ENCODE measurements around the gene SBNO1. TPM values are rescaled to one million over a fixed set of nuclear protein-coding genes. Genes with fewer than 3 reads are reported as not detected.
"Not testable (repeated sequence)": the region's sequence is repeated elsewhere in the genome, so short reads cannot be mapped to it uniquely, and the experiment has no call there.

Gene SBNO1
- total RNA-seq (10 to 100 TPM; 23.2 to 28.5 TPM), polyA plus RNA-seq (1 to 10 TPM; 4.7 to 7.5 TPM)
- long read RNA-seq, donor 1, partial matches to known transcripts, result 7 of 7 reads
- long read RNA-seq, donor 1, other reads (novel, unspliced or antisense), result 0 of 7 reads
- long read RNA-seq, donor 2, result 0 reads
- long read RNA-seq, donor 3, partial matches to known transcripts, result 45 of 45 reads
- long read RNA-seq, donor 3, other reads (novel, unspliced or antisense), result 0 of 45 reads
- long read RNA-seq, donor 4, result 0 reads
- long read RNA-seq, donor 5, partial matches to known transcripts, result 7 of 7 reads
- long read RNA-seq, donor 5, other reads (novel, unspliced or antisense), result 0 of 7 reads

GRCh38 chr12:123364532-123365024, at the start of gene SBNO1:
TSS of gene SBNO1 (minus strand) at chr12:123364847. CDS start at chr12:123350441, 14,406 bp downstream.
- no peaks in the 10 kb centered on the region for H3K27me3 ChIP-seq (ENCODE audit: control insufficient read depth in 3 of 3, insufficient read depth in 3 of 3, low read length in 2 of 3)
- peak within 1 kb of the TSS; percentile 92 to 93 for H3K27ac ChIP-seq (ENCODE audit: low read depth in 1 of 2, low read length in 1 of 2)
- DNase-seq, result peak; percentile 94 to 96 (median 96)
- peak within 1 kb of the TSS; percentile 89 for H3K4me3 ChIP-seq
- no peak for TF ChIP-seq CTCF (IDR thresholded peaks at IDR 0.05; ENCODE audit: control extremely low read depth, extremely low read depth)
- H3K9me3 ChIP-seq (ENCODE audit: control insufficient read depth in 4 of 4, insufficient read depth in 3 of 4, low read length in 3 of 4), result no peaks in the 10 kb centered on the region
- whole genome bisulfite sequencing, 2 donors, result 1 to 2% methylated on average over 18 to 42 of the region's 47 CpGs
- H3K36me3 ChIP-seq (ENCODE audit: control insufficient read depth in 4 of 4, insufficient read depth in 4 of 4, low read length in 4 of 4), result no peaks in the 10 kb centered on the region
- H3K4me1 ChIP-seq (ENCODE audit: control insufficient read depth in 5 of 5, insufficient read depth in 5 of 5, low read length in 5 of 5), result peaks cover 0 to 8% (median 3%) of the 10 kb centered on the region in 5 donors
- peak; percentile 92 for ATAC-seq (ENCODE audit: insufficient read depth, low FRiP score)
- peak within 1 kb of the TSS; percentile 56 to 75 for H3K9ac ChIP-seq (ENCODE audit: insufficient read depth in 1 of 2, low read length in 2 of 2)

DNA sequence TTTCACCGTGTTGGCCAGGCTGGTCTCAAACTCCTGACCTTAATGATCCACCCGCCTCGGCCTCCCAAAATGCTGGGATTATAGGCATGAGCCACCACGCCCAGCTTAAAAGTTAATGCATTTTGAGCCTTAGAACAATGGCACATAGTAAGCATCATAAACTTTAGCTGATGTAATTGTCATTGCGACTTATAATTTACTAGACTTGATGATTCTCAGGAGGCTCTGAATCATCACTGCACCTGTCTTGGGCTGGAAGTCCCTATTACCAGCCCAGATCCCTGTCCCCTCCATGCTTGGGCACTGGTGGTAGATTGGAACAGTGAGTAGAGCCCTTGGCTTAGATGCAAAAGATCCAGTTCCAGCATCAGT, 45.4 kb upstream of the SBNO1 start:
- Histone ChIP-seq H3K9ac (ENCODE audit: insufficient read depth in 1 of 2, low read length in 2 of 2) (no peak overlapping the region), H3K27me3 (ENCODE audit: control insufficient read depth in 3 of 3, insufficient read depth in 3 of 3, low read length in 2 of 3) (no peaks in the 10 kb centered on the region), H3K9me3 (ENCODE audit: control insufficient read depth in 4 of 4, insufficient read depth in 3 of 4, low read length in 3 of 4) (no peaks in the 10 kb centered on the region), H3K4me1 (ENCODE audit: control insufficient read depth in 5 of 5, insufficient read depth in 5 of 5, low read length in 5 of 5) (no peaks in the 10 kb centered on the region), H3K4me3 (no peak overlapping the region), H3K36me3 (ENCODE audit: control insufficient read depth in 4 of 4, insufficient read depth in 4 of 4, low read length in 4 of 4) (peaks cover 12 to 40% (median 15%) of the 10 kb centered on the region in 4 donors), H3K27ac (ENCODE audit: low read depth in 1 of 2, low read length in 1 of 2) (no peak overlapping the region)
- 96 to 97% methylated on average over 5 of the region's 5 CpGs for WGBS, 2 donors
- DNase-seq (no peak), ATAC-seq (ENCODE audit: insufficient read depth, low FRiP score) (no peak)
- TF ChIP-seq CTCF (IDR thresholded peaks at IDR 0.05; ENCODE audit: control extremely low read depth, extremely low read depth), result no peak

DNA sequence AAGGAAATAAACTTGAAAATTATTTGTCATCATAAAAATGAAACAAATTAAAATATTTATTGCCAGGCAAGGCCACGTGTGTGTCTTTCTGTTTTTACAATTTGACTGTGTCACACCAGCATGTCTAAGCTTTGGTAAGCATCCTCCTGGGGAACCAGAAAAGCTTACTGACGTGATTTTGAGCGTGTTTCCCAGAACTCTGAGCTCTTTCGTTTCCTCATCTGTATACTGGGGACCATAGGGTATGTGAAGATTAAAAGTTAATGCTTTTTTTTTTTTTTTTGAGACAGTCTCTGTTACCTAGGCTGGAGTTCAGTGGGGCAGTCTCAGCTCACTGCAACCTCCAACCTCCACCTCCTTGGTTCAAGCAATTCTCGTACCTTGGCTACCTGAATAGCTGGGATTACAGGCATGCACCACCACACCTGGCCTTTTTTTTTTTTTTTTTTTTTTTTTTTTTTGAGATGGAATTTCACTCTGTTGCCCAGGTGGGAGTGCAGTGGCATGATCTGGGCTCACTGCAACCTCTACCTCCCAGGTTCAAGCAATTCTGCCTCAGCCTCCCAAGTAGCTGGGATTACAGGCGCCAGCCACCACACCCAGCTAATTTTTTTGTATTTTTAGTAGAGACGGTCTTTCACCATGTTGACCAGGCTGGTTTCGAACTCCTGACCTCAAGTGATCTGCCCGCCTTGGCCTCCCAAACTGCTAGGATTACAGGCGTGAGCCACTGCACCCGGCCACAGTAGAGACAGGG, 44.8 kb upstream of the SBNO1 start:
- peaks cover 15 to 41% (median 21%) of the 10 kb centered on the region in 4 donors for H3K36me3 ChIP-seq (ENCODE audit: control insufficient read depth in 4 of 4, insufficient read depth in 4 of 4, low read length in 4 of 4)
- not testable (repeated sequence) for H3K9me3 ChIP-seq (ENCODE audit: control insufficient read depth in 4 of 4, insufficient read depth in 3 of 4, low read length in 3 of 4); H3K9ac ChIP-seq (ENCODE audit: insufficient read depth in 1 of 2, low read length in 2 of 2); H3K27me3 ChIP-seq (ENCODE audit: control insufficient read depth in 3 of 3, insufficient read depth in 3 of 3, low read length in 2 of 3); H3K27ac ChIP-seq (ENCODE audit: low read depth in 1 of 2, low read length in 1 of 2); H3K4me1 ChIP-seq (ENCODE audit: control insufficient read depth in 5 of 5, insufficient read depth in 5 of 5, low read length in 5 of 5); DNase-seq; H3K4me3 ChIP-seq; ATAC-seq (ENCODE audit: insufficient read depth, low FRiP score)
- 90 to 93% methylated on average over 11 of the region's 11 CpGs for WGBS, 2 donors

- H3K27ac ChIP-seq (ENCODE audit: low read depth in 1 of 2, low read length in 1 of 2); H3K27me3 ChIP-seq (ENCODE audit: control insufficient read depth in 3 of 3, insufficient read depth in 3 of 3, low read length in 2 of 3); H3K9ac ChIP-seq (ENCODE audit: insufficient read depth in 1 of 2, low read length in 2 of 2); DNase-seq; H3K4me3 ChIP-seq; ATAC-seq (ENCODE audit: insufficient read depth, low FRiP score); H3K9me3 ChIP-seq (ENCODE audit: control insufficient read depth in 4 of 4, insufficient read depth in 3 of 4, low read length in 3 of 4); H3K4me1 ChIP-seq (ENCODE audit: control insufficient read depth in 5 of 5, insufficient read depth in 5 of 5, low read length in 5 of 5): not testable (repeated sequence)
- WGBS, 2 donors, result 94 to 95% methylated on average over 6 to 7 of the region's 7 CpGs
- peaks cover 18 to 45% (median 26%) of the 10 kb centered on the region in 4 donors for H3K36me3 ChIP-seq (ENCODE audit: control insufficient read depth in 4 of 4, insufficient read depth in 4 of 4, low read length in 4 of 4)
Observed at GRCh38 chr12:123408619-123409018, 44.0 kb upstream of the SBNO1 start.

DNA sequence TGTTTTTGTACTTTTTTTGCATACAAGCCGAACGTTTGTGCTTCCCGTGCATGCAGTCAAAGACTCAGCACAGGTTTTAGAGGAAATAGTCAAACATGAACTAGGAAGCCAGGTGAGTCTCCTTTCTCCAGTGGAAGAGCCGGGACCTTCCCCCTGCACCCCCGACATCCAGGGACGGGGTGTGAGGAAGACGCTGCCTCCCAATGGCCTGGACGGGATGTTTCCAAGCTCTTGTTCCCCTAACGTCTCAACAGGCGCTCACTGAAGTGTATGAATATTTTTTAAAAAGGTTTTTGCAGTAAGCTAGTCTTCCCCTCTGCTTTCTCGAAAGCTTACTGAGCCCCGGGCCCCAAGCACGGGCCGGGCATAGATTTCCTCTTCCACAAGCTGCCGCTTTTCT, 43.3 kb upstream of the SBNO1 start:
- H3K9me3 ChIP-seq (ENCODE audit: control insufficient read depth in 4 of 4, insufficient read depth in 3 of 4, low read length in 3 of 4); H3K27me3 ChIP-seq (ENCODE audit: control insufficient read depth in 3 of 3, insufficient read depth in 3 of 3, low read length in 2 of 3); H3K27ac ChIP-seq (ENCODE audit: low read depth in 1 of 2, low read length in 1 of 2); ATAC-seq (ENCODE audit: insufficient read depth, low FRiP score); H3K4me1 ChIP-seq (ENCODE audit: control insufficient read depth in 5 of 5, insufficient read depth in 5 of 5, low read length in 5 of 5); H3K4me3 ChIP-seq; H3K9ac ChIP-seq (ENCODE audit: insufficient read depth in 1 of 2, low read length in 2 of 2); DNase-seq: not testable (repeated sequence)
- WGBS, 2 donors, result 79 to 80% methylated on average over 12 to 13 of the region's 15 CpGs
- H3K36me3 ChIP-seq (ENCODE audit: control insufficient read depth in 4 of 4, insufficient read depth in 4 of 4, low read length in 4 of 4), result peaks cover 22 to 50% (median 30%) of the 10 kb centered on the region in 4 donors

DNA sequence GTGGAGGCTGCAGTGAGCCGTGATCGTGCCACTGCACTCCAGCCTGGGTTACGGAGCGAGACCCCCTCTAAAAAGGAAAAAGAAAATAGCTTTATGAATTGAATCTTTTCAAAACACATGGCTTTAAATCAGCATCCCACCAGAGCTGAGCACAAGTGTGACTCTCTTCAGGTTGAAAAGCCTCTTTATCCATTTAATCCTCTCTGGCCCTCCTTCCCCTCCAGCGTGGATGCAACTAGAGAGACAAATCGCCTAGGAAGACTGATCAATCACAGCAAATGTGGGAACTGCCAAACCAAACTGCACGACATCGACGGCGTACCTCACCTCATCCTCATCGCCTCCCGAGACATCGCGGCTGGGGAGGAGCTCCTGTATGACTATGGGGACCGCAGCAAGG, 42.6 kb upstream of the SBNO1 start:
- not testable (repeated sequence) for H3K27ac ChIP-seq (ENCODE audit: low read depth in 1 of 2, low read length in 1 of 2); ATAC-seq (ENCODE audit: insufficient read depth, low FRiP score); H3K27me3 ChIP-seq (ENCODE audit: control insufficient read depth in 3 of 3, insufficient read depth in 3 of 3, low read length in 2 of 3); H3K9ac ChIP-seq (ENCODE audit: insufficient read depth in 1 of 2, low read length in 2 of 2); H3K4me1 ChIP-seq (ENCODE audit: control insufficient read depth in 5 of 5, insufficient read depth in 5 of 5, low read length in 5 of 5); H3K4me3 ChIP-seq; H3K9me3 ChIP-seq (ENCODE audit: control insufficient read depth in 4 of 4, insufficient read depth in 3 of 4, low read length in 3 of 4); DNase-seq
- WGBS, 2 donors, result 94 to 95% methylated on average over 10 to 15 of the region's 15 CpGs
- peaks cover 27 to 48% (median 34%) of the 10 kb centered on the region in 4 donors for H3K36me3 ChIP-seq (ENCODE audit: control insufficient read depth in 4 of 4, insufficient read depth in 4 of 4, low read length in 4 of 4)
